Large intestine (tissue), 3 donors: ENCODE results near the gene PLEKHA1. TPM values are rescaled to one million over a fixed set of nuclear protein-coding genes. Genes with fewer than 3 reads are reported as not detected.

Experiments used
- DNase-seq, 2 donors: peaks; one replicate each; pipeline versions ENCODE4 v3.0.0 to v3.0.0-alpha.2; 2013
- H3K27ac ChIP-seq: one replicate; pipeline ENCODE4 v1.5.1; 2013; ENCODE audit warnings: low read length
- H3K27me3 ChIP-seq: 2 replicates; pipeline ENCODE4 v1.6.1; 2013; ENCODE audit warnings: low read length; ENCODE audit not compliant: control insufficient read depth, insufficient read depth
- H3K36me3 ChIP-seq: 2 replicates; pipeline ENCODE4 v1.6.1; 2013; ENCODE audit warnings: low read length; ENCODE audit not compliant: control insufficient read depth, insufficient read depth
- H3K4me1 ChIP-seq: one replicate; pipeline ENCODE4 v1.6.1; 2013; ENCODE audit warnings: low read length; ENCODE audit not compliant: control insufficient read depth, insufficient read depth
- H3K4me3 ChIP-seq: one replicate; pipeline ENCODE4 v1.5.1; 2013; ENCODE audit warnings: low read length
- H3K9me3 ChIP-seq: one replicate; pipeline ENCODE4 v1.6.1; 2013; ENCODE audit warnings: mild to moderate bottlenecking, low read depth, low read length, moderate library complexity; ENCODE audit not compliant: control insufficient read depth
- WGBS: methylation state at CpG from one replicate; pipeline ENCODE4 v1.1.5; 2013; ENCODE audit warnings: low lambda C conversion rate; ENCODE audit not compliant: insufficient coverage; 5-methylcytosine and 5-hydroxymethylcytosine counted together
- polyA plus RNA-seq: library from polyadenylated mRNA; unstranded; fragments of 120-200 nt; gene quantifications from one replicate; pipeline ENCODE4 v1.2.1, GENCODE V29; 2013

The PLEKHA1 gene
- polyA plus RNA-seq, 1 donor: 65.6 TPM

DNA sequence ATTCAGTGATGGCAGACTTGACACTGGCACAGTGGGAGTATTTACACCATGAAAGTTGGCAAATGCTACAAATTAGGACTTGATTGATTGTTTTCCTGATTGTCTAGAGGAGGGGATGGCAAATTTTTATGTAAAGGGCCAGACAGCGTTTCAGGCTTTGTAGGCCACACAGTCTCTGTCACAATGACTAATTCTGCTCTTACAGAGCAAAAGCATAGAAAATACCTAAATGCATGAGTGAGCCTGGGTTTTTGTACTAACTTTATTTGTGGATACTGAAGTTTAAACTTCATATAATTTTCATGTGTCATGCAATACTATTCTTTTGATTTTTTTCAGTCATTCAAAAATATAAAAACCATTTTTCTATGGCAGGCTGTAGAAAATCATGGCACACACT, 71.0 kb downstream of the PLEKHA1 start:
- H3K4me3 ChIP-seq: no peak overlapping the region
- no peak overlapping the region for H3K27ac ChIP-seq
- no peaks in the 10 kb centered on the region for H3K9me3 ChIP-seq
- DNase-seq: no peak
- H3K4me1 ChIP-seq: peaks cover 22% of the 10 kb centered on the region
- no peaks in the 10 kb centered on the region for H3K36me3 ChIP-seq
- H3K27me3 ChIP-seq: no peaks in the 10 kb centered on the region
- WGBS: no CpG with 5 or more reads among the region's 1 CpG

- Histone ChIP-seq H3K9me3 (no peaks in the 10 kb centered on the region), H3K27me3 (no peaks in the 10 kb centered on the region), H3K36me3 (no peaks in the 10 kb centered on the region), H3K4me1 (peaks cover 22% of the 10 kb centered on the region), H3K4me3 (no peak overlapping the region), H3K27ac (no peak overlapping the region)
- no peak for DNase-seq
These were observed 71.4 kb downstream of the PLEKHA1 start for GRCh38 chr10:122445904-122446303.

DNA sequence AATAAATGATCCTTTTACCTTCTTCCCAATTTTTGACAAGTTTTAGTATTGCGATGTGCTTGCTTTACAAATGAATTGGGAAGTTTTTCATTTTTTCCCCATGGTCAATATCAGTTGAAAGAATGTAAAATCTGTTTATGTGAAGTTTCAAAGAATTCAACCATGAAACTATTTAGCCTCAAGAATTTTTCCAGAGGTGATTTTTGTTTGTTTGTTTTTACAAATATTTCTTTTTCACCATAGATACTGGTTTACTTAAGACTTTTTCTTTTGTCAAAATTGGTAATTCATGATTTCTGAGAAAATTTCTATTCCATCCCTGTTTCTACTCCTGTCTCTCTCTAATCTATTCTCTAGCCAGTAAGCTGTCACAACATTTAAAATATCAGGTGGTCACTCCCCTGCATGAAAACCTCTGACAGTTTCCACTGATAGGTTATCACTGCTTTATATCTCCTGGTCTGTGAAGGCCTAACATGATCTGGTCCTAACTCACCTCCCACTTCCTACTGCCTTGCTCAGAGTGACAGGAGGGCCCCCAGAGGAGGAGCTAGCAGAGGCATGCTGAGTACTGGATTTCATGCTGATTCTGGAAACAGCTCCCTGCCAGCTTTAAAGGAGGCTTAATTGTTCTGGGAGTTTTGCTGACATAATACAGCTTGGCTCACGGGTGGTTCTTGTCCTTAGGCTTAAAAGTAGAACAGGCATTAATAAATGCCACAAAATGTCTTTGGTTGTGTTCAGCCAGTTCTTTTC, 72.3 kb downstream of the PLEKHA1 start:
- 88% methylated on average over 1 of the region's 2 CpGs for WGBS
- no peak overlapping the region for H3K4me3 ChIP-seq
- H3K27me3 ChIP-seq: no peaks in the 10 kb centered on the region
- DNase-seq: peak in 1 of 2 donors; percentile 43
- no peaks in the 10 kb centered on the region for H3K36me3 ChIP-seq
- no peaks in the 10 kb centered on the region for H3K9me3 ChIP-seq
- no peak overlapping the region for H3K27ac ChIP-seq
- peaks cover 22% of the 10 kb centered on the region for H3K4me1 ChIP-seq

DNA sequence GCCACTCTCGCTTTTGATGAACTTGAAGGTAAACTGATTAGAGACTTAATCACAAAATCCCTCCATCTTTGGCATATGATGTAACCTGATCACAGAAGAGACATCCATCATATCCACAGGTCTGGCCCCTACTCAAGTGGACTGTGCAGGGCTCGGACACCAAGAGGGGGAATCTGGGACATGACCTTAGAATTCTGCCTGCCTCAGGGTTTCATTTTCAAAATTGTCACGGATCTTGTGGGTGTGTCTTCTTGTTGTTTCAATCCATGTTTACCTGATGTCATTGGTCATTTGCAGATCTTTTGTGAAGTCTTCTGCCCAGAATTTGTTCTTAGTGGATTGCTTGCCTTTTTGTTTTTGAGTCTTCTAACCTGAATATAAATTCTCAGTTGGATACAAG, 74.1 kb downstream of the PLEKHA1 start:
- no CpG with 5 or more reads among the region's 3 CpGs for WGBS
- Histone ChIP-seq H3K4me1 (peaks cover 22% of the 10 kb centered on the region), H3K36me3 (no peaks in the 10 kb centered on the region), H3K27me3 (no peaks in the 10 kb centered on the region), H3K4me3 (no peak overlapping the region), H3K27ac (no peak overlapping the region), H3K9me3 (no peaks in the 10 kb centered on the region)
- DNase-seq: no peak

GRCh38 chr10:122449153-122449552, 74.6 kb downstream of the PLEKHA1 start:
- no CpG with 5 or more reads among the region's 4 CpGs for WGBS
- H3K9me3 ChIP-seq: no peaks in the 10 kb centered on the region
- H3K27me3 ChIP-seq: no peaks in the 10 kb centered on the region
- peak in 1 of 2 donors; percentile 73 for DNase-seq
- no peak overlapping the region for H3K4me3 ChIP-seq
- H3K27ac ChIP-seq: no peak overlapping the region
- peaks cover 22% of the 10 kb centered on the region for H3K4me1 ChIP-seq
- H3K36me3 ChIP-seq: no peaks in the 10 kb centered on the region

GRCh38 chr10:122450353-122450990, 76.0 kb downstream of the PLEKHA1 start:
- Histone ChIP-seq H3K9me3 (no peaks in the 10 kb centered on the region), H3K27ac (no peak overlapping the region), H3K4me3 (no peak overlapping the region), H3K27me3 (no peaks in the 10 kb centered on the region), H3K36me3 (no peaks in the 10 kb centered on the region), H3K4me1 (peaks cover 22% of the 10 kb centered on the region)
- no peak for DNase-seq
- WGBS: no CpG with 5 or more reads among the region's 14 CpGs

- 94% methylated on average over 3 of the region's 3 CpGs for WGBS
- H3K4me1 ChIP-seq: peaks cover 9% of the 10 kb centered on the region
These were observed 79.6 kb downstream of the PLEKHA1 start for GRCh38 chr10:122454071-122454470.

DNA sequence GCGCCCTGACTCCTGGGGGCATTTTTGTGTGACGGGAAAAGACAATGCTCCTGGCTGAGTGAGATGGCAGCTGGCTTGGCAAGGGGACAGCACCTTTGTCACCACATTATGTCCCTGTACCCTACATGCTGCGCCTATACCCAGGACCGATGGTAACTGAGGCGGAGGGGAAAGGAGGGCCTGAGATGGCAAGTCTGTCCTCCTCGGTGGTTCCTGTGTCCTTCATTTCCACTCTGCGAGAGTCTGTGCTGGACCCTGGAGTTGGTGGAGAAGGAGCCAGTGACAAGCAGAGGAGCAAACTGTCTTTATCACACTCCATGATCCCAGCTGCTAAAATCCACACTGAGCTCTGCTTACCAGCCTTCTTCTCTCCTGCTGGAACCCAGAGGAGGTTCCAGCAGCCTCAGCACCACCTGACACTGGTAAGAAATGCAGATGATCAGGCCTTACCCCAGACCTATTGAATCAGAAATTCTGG, 80.1 kb downstream of the PLEKHA1 start, which contains the start of gene ARMS2:
Gene ARMS2, plus strand, starts transcription at position 51 of the 478 bp plus-strand sequence. Its CDS starts 75 bp downstream, at position 126.
- DNase-seq: no peak
- no peak within 1 kb of the TSS for H3K4me3 ChIP-seq
- WGBS: no CpG with 5 or more reads among the region's 7 CpGs
- H3K9me3 ChIP-seq: no peaks in the 10 kb centered on the region
- H3K4me1 ChIP-seq: peaks cover 3% of the 10 kb centered on the region
- H3K27me3 ChIP-seq: peaks cover 24% of the 10 kb centered on the region
- H3K36me3 ChIP-seq: no peaks in the 10 kb centered on the region
- no peak within 1 kb of the TSS for H3K27ac ChIP-seq

More at GRCh38 chr10:122454071-122454470, 79.6 kb downstream of the PLEKHA1 start:
- Histone ChIP-seq H3K27me3 (peaks cover 19% of the 10 kb centered on the region), H3K36me3 (no peaks in the 10 kb centered on the region), H3K9me3 (no peaks in the 10 kb centered on the region), H3K27ac (no peak overlapping the region), H3K4me3 (no peak overlapping the region)
- DNase-seq: no peak

DNA sequence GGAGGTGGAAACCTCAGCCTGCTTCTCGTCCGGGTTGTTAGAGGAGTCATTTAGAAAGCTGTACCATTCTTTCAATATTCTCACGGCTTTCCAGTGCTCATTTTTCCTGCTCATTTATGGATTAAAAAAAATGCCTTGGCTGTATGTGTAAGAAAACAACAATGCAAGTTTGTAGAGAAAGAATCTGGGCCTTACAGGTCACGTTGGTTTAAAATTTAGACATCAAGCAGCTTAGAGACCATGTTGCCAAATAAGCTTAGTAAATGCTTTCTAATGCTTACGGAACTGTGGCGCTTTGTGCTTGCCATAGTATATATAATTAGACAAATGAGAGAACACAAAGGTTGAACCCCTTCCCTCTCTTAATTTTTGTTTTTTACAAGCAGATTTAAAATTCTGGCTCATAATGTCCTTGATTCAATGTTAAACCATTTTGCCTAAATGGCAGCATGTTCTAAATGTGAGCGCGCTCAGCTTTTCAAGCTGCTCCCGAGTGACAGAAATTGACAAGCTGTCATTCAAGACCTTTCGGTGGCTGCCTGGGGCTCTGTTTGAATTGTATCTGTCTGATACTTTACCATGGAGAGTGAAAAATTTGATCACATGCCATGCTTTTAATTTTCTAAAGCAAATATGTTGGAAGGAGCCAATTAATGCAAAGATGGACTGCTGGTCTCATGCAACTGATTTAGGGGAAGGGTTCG, 81.0 kb downstream of the PLEKHA1 start:
- DNase-seq: no peak
- no peaks in the 10 kb centered on the region for H3K36me3 ChIP-seq
- no peak overlapping the region for H3K4me3 ChIP-seq
- H3K27me3 ChIP-seq: peaks cover 33% of the 10 kb centered on the region
- H3K9me3 ChIP-seq: no peaks in the 10 kb centered on the region
- no peak overlapping the region for H3K27ac ChIP-seq
- peaks cover 4% of the 10 kb centered on the region for H3K4me1 ChIP-seq
- WGBS: 90% methylated on average over 3 of the region's 11 CpGs

- H3K27ac ChIP-seq: no peak overlapping the region
- no peaks in the 10 kb centered on the region for H3K36me3 ChIP-seq
- H3K9me3 ChIP-seq: no peaks in the 10 kb centered on the region
- no peak for DNase-seq
- H3K27me3 ChIP-seq: peaks cover 47% of the 10 kb centered on the region
- H3K4me1 ChIP-seq: peaks cover 11% of the 10 kb centered on the region
- no peak overlapping the region for H3K4me3 ChIP-seq
- 60% methylated on average over 1 of the region's 5 CpGs for WGBS
These were observed 83.4 kb downstream of the PLEKHA1 start for GRCh38 chr10:122457934-122458333.
